SH-SY5Y (cell line): Measurements from ENCODE around the gene ALPP.

Source experiments
- GATA2 ChIP-seq: IDR thresholded peaks from 2 replicates; pipeline ENCODE4 v1.6.1; 2011; ENCODE audit warnings: mild to moderate bottlenecking, low read depth, low read length
- GATA3 ChIP-seq: IDR thresholded peaks from 2 replicates; pipeline ENCODE4 v1.6.1; 2011; ENCODE audit warnings: low read depth, mild to moderate bottlenecking, low read length, moderate library complexity

DNA sequence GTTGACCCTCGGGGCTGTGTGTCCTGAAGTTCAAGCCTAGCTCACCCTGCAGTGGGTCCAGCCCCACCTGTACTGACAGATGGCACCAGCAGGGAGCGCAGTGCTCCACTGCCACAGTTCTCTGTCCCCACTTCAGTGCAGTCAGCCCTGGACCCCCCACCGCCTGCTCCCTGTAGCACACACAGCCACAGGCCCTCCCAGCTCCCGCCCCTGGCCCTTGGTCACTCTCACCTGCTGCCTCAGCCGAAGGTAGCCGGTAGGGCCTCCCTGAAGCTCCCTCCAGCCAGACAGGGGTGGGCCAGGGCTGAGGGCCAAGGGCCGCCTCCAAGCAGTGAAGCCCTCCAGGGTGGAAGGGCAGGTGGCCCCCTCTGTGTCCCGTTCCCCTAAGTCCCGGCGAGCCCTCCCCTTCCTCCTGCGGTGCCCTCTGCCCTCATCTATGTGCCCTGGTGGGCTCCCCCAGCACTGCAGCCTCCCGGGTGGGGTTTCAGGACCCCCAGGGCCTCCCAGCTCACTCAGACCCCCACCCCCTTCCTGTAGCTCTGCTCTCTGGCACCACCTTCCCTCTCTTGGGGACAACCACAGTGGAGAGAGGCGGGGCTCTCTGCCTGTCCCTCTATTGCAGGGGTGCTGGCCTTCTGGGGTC lies 10.8 kb upstream of the ALPP start:
- TF ChIP-seq GATA3 (no peak), GATA2 (no peak)
